HAP-1 (cell line): Measurements from ENCODE around the gene LRTM1.

ENCODE experiments used
- DNase-seq, 2 experiments: peaks; one replicate each; pipeline ENCODE4 v3.0.0-alpha.2; 2016 to 2020; ENCODE audit warnings: low spot score in 2 of 2
- H3K27me3 ChIP-seq: fragments of 250-450 bp; sonication (Bioruptor Pico); 2 replicates; pipeline ENCODE4 v1.5.1; 2020; ENCODE audit warnings: low read depth, mild to moderate bottlenecking, moderate library complexity
- H3K36me3 ChIP-seq: fragments of 250-450 bp; sonication (Bioruptor Pico); replicated peaks from 2 replicates; pipeline ENCODE4 v1.5.1; 2020; ENCODE audit warnings: mild to moderate bottlenecking
- H3K4me1 ChIP-seq: fragments of 250-450 bp; sonication (Bioruptor Pico); 2 replicates; pipeline ENCODE4 v1.5.1; 2020; ENCODE audit warnings: mild to moderate bottlenecking
- H3K4me3 ChIP-seq: fragments of 250-450 bp; sonication (Bioruptor Pico); 2 replicates; pipeline ENCODE4 v1.5.1; 2020; ENCODE audit warnings: mild to moderate bottlenecking, moderate library complexity
- H3K9me3 ChIP-seq: fragments of 250-450 bp; sonication (Bioruptor Pico); 2 replicates; pipeline ENCODE4 v1.5.1; 2020; ENCODE audit warnings: mild to moderate bottlenecking, moderate library complexity
- in situ Hi-C: fragments of 300-500 bp; cut with MboI; formaldehyde crosslinking; loops from 3 replicates; pipeline ENCODE4 v1.14.3; 2020; ENCODE audit warnings: low sequenced_read_pairs, inconsistent platforms, mixed read lengths

Gene LRTM1

DNA sequence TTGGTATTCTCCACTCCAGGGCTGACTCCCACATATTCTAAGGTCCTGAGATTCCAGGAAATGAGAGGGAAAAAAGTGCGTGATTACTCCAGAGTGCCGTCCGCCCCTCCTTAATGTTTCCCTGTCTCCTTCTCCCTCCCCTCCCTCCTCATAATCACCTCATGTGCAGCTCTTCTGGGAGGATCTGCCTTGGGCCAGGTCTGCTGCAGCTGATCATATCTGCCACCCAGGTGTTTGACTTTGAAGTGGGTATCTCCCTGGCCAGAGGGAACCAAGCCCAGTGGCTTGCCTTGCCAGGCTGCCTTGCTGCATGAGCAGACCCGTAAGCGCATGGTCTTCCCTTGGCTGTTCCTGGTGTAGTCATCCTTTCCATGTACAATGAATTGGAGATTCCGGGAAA is 28.1 kb upstream of the LRTM1 start:
- no peak for DNase-seq
- in situ Hi-C loops = no loop called here
- Histone ChIP-seq H3K27me3 (no peaks in the 10 kb centered on the region), H3K9me3 (no peaks in the 10 kb centered on the region), H3K4me1 (no peaks in the 10 kb centered on the region; the same call in none of the 2 replicates), H3K4me3 (no peak overlapping the region), H3K36me3 (no peaks in the 10 kb centered on the region)

DNA sequence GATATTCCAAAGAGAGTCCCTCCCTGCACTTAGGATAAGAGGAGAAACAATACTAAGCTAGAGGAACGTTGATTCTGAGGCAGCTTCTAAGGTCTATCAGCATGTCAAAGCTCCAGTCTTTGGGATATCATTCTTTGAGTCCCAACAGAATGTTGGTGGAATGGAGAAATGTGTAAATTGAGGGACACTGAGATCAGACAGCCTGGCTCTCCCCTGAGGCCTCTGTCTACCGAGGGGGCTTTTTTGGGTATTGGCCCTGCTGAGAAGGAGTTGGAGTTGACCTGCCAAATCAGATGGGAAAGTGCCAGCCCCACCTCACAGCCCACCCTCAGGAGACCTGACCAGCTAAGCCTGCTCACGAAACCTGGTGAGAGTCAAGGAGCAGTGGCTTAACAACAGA is 27.6 kb upstream of the LRTM1 start:
- no peak for DNase-seq
- no peaks in the 10 kb centered on the region for H3K27me3 ChIP-seq
- in situ Hi-C loops = no loop called here
- H3K9me3 ChIP-seq = no peaks in the 10 kb centered on the region
- H3K36me3 ChIP-seq = no peaks in the 10 kb centered on the region
- no peaks in the 10 kb centered on the region; the same call in none of the 2 replicates for H3K4me1 ChIP-seq
- H3K4me3 ChIP-seq = no peak overlapping the region

DNA sequence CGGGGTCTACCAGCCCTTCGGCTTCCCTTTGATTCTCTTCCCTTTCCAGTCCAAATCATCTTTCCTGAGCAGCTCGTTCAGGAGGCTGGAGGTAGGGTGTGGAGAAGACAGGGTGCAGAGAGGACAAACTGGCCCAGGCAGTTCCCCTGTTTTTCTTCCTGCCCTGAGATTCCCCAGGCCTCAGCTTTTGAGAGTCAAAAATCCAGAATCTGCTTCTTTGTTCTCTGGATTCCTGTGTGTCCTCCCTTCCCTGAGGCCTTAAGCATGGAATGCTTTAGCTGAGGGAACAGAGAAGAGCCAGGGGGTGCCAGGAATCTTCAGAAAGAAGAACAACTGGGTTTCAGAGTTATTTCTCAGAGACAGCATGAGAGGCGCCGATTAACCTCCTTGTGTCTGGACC is 26.7 kb upstream of the LRTM1 start:
- no peaks in the 10 kb centered on the region for H3K36me3 ChIP-seq
- no peaks in the 10 kb centered on the region for H3K9me3 ChIP-seq
- no peaks in the 10 kb centered on the region for H3K27me3 ChIP-seq
- no peak for DNase-seq
- no peaks in the 10 kb centered on the region; the same call in 1 of the 2 replicates for H3K4me1 ChIP-seq
- no peak overlapping the region for H3K4me3 ChIP-seq
- in situ Hi-C loops = no loop called here

DNA sequence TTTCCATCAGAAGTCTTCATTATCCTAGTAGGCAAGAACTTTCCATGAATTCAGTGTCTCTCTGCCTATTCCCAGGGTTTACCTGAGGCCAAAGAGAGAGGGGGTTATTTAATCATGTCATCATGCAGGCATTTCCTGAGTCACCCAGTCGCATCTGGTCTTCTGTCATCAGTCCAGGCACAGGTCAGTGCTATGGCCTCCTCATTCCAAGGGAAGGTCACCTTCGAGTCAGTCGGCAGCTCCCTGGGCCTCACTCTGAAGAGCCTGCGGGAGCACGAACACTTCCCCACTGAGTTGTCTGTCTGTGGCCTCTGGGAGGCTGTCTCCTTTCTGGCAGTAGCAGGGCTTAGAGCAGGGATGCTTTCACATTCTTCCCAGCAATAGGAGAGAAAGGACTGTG is 26.2 kb upstream of the LRTM1 start:
- Histone ChIP-seq H3K36me3 (no peaks in the 10 kb centered on the region), H3K4me1 (no peaks in the 10 kb centered on the region; the same call in 1 of the 2 replicates), H3K4me3 (no peak overlapping the region), H3K9me3 (no peaks in the 10 kb centered on the region), H3K27me3 (no peaks in the 10 kb centered on the region)
- in situ Hi-C loops = no loop called here
- no peak for DNase-seq

DNA sequence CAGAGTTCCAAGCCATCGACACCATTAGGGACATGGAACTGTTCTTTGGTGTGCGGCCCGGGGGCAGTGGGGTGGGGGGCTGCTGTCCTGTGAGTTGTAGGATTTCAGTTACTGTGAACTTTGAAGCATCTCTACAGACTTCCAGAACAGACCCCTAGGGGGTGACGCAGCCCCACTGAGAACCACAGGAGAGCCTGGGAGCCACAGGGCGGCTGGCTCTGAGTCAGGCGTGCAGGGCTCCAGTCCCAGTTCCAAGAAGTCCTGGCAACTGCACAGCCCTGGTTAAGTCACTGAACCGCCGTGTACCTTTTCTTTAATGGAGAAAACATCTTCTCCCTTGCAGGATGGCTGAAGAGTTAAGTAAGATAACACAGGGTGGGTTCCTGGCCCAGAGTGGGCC is 23.5 kb upstream of the LRTM1 start:
- DNase-seq = peak; percentile 13 to 69
- in situ Hi-C loops = no loop called here
- H3K4me1 ChIP-seq = no peaks in the 10 kb centered on the region; the same call in 1 of the 2 replicates

DNA sequence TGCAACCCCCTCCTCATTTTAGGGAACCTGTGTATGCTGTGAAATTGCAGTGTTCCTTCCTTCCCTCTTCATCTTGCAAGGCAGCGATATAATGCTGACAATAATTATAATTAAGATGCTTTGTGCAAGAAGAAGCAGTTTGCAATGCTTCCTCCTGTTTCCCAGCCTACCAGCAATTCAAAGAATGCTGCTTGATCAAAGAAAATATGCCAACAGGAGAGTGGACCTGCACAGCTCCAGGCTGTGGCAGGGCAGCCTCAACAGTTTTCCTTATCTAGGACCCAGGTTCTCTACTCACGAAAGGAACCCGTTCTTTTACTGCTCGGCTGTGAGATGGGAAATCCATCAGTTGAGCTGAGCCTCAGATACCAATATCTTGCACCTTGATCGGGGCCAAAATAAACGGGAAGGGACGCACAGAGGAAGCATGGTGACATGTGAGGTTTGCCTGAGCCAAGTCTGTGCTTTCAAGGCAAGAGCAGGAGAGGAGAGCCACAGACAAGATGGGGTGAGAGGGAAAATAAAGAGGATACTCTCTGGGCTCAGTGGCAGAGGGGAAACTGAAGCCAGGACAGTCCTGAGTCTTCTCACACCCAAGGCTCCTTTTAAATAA is 22.6 kb upstream of the LRTM1 start:
- H3K4me1 ChIP-seq = no peaks in the 10 kb centered on the region; the same call in 1 of the 2 replicates
- no peaks in the 10 kb centered on the region for H3K36me3 ChIP-seq
- H3K27me3 ChIP-seq = no peaks in the 10 kb centered on the region
- in situ Hi-C loops = no loop called here
- no peak for DNase-seq
- no peaks in the 10 kb centered on the region for H3K9me3 ChIP-seq
- H3K4me3 ChIP-seq = no peak overlapping the region

More for the DNA sequence above, 23.5 kb upstream of the LRTM1 start:
- H3K9me3 ChIP-seq = no peaks in the 10 kb centered on the region
- H3K4me3 ChIP-seq = no peak overlapping the region
- H3K27me3 ChIP-seq = no peaks in the 10 kb centered on the region
- no peaks in the 10 kb centered on the region for H3K36me3 ChIP-seq

DNA sequence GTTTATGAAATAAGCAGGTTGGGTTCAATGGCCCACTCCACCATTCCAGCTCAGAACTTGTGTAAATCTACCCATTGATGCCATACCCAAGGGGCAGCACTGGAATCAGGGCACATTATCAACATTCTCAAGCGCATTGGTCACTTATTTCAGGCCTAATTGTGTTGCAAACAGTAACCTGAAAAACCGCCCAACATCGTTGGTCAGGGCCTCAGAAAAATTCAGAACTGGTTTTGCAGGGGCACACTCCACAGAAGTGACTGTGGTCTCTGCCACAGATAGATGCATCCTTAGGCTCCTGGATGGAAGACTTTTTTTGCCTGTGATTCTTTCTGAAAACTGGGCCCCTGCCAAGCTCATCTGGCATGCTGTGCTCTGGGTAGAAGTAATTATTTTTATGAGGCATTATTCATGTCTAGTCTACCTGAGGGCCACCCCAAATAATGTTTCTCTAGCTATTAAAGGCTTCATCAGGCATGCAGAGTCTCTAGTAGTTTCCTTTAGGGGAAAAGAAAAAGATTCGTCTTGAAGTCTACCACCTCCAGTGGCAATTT is 21.7 kb upstream of the LRTM1 start:
- no peak overlapping the region for H3K4me3 ChIP-seq
- no peaks in the 10 kb centered on the region for H3K27me3 ChIP-seq
- DNase-seq = no peak
- H3K4me1 ChIP-seq = no peaks in the 10 kb centered on the region; the same call in 1 of the 2 replicates
- H3K36me3 ChIP-seq = no peaks in the 10 kb centered on the region
- no peaks in the 10 kb centered on the region for H3K9me3 ChIP-seq
- in situ Hi-C loops = no loop called here

DNA sequence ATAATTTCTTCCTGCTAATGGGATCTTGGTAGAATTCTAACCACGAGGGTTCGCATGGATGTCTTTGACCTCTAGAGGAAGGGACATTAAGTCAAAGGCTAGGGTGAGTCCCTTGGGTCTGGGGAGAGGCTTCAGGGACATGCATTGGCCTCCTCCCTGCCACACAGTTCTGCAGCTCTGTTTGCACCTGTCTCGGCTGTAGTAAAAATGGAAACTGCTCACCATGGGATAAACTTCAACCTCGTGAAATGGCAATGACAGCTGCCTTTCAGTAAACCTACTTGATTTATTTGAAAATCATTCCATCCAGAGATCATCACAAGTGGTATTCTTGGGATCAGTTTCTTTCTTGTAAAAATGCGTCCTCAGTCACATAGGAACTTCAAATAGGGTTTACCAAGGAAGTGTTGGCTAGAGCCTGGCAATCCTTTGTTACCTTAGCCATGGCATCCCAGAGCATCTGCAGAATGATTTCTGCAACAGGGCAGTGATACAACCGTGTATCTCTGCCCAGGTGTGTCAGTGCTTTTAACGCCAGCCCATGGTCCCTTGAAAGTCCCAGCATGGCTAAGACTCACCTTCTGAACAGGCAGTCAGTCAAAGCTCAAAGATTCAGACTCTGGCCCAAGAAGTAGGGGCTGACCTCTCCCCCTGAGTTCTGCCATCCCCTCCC is 14.0 kb upstream of the LRTM1 start:
- Histone ChIP-seq H3K9me3 (no peaks in the 10 kb centered on the region), H3K36me3 (no peaks in the 10 kb centered on the region), H3K4me3 (no peak overlapping the region), H3K4me1 (no peaks in the 10 kb centered on the region), H3K27me3 (no peaks in the 10 kb centered on the region)
- DNase-seq = no peak
- in situ Hi-C loops = no loop called here

DNA sequence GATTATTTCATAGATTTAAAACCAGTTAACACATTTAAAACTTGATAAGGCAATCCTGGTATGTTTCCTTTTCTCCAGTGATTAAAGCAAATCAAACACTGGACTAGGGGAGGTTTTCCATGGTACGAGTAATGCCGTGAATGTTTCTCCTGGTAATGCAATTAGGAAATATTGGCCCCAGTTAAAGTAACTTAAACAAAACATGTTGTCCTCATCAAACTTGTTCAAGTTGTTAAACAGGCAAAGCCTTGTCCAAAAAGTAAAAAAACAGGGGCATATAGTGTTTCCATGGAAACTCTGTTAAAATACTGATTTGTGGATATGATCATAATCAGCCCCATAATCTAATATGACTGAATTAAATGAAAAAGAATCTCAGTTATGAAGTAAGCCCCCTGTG is 13.1 kb upstream of the LRTM1 start:
- Histone ChIP-seq H3K36me3 (no peaks in the 10 kb centered on the region), H3K4me3 (no peak overlapping the region), H3K9me3 (no peaks in the 10 kb centered on the region), H3K27me3 (no peaks in the 10 kb centered on the region), H3K4me1 (no peaks in the 10 kb centered on the region)
- in situ Hi-C loops = no loop called here
- DNase-seq = no peak

DNA sequence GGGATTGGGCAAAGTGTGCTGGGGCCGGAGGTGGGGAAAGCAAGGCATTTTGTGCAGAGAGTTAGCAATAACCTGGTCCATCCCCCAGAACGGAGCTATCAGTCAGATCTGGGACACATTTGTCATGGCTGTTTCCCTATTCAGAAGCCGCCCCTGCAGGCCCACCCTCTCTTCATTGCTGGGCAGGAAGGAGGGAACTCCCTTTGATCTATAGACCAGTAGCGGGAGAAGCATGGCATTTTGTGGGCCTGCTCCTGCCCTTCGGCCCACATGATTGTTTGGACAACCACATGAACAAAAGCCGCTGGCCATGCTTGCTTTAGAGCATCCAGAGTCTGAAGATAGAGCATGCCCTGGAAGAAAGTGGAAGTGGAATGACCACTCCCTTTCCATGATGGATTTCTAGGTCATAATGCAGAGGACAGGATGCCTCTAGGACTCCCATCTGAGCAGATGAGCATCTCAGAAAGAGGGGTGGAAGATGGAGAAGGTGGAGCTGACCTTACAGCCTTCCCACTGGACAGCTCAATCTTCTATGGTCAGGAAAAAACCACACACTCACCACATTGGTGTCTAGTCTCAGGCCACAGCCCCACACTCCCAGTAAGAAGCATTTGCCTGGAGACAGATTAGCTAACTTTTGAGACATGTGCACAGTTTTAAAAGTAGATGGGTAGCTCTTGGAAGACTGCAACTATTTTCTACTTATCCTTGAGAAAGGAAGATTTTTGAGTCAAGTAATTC is 11.9 kb upstream of the LRTM1 start:
- H3K4me3 ChIP-seq = no peak overlapping the region
- H3K36me3 ChIP-seq = no peaks in the 10 kb centered on the region
- H3K4me1 ChIP-seq = no peaks in the 10 kb centered on the region
- no peak for DNase-seq
- in situ Hi-C loops = no loop called here
- no peaks in the 10 kb centered on the region for H3K9me3 ChIP-seq
- no peaks in the 10 kb centered on the region for H3K27me3 ChIP-seq

DNA sequence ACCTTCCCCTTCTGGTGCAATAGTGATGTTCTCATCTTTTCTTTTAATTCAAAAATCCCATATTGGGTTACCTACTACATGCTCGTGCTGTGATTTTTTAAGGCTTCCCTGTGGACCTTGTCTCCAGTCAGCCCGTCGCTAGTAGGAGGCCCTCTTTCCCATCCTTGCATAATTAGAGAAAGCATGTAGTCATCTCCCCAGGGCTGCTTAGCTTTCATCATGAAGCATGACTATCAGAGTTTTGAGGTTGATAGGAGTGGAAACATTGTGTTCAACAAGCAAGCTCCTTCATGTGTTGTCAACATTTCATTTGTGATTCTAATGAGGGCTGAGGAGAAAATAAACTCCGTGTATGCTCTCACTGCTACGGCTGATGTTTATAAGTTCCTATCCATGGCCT is 8.7 kb upstream of the LRTM1 start:
- no peak for DNase-seq
- Histone ChIP-seq H3K4me1 (no peaks in the 10 kb centered on the region), H3K4me3 (no peak overlapping the region), H3K36me3 (no peaks in the 10 kb centered on the region), H3K9me3 (no peaks in the 10 kb centered on the region), H3K27me3 (no peaks in the 10 kb centered on the region)
- in situ Hi-C loops = no loop called here

DNA sequence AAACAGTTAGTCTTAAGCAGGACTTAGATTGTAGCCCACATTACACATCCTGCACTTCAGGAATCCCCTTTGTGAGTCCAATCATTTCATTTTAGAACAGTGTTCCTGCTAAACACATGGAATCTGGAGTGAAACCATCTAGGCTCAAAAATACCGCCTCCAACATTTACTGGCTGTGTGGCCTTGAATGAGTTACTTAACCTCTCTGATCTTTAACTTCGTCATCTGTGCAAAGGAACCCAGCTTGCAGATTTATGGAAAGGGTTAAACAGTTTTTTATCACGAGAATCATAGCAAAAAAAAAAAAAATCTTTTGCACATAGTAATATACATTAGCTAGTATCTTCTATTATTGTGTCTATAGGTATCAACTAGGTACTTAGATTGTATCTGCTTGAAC is 8.0 kb upstream of the LRTM1 start:
- no peaks in the 10 kb centered on the region for H3K9me3 ChIP-seq
- no peaks in the 10 kb centered on the region for H3K27me3 ChIP-seq
- H3K36me3 ChIP-seq = no peaks in the 10 kb centered on the region
- no peaks in the 10 kb centered on the region for H3K4me1 ChIP-seq
- in situ Hi-C loops = no loop called here
- no peak for DNase-seq
- no peak overlapping the region for H3K4me3 ChIP-seq

DNA sequence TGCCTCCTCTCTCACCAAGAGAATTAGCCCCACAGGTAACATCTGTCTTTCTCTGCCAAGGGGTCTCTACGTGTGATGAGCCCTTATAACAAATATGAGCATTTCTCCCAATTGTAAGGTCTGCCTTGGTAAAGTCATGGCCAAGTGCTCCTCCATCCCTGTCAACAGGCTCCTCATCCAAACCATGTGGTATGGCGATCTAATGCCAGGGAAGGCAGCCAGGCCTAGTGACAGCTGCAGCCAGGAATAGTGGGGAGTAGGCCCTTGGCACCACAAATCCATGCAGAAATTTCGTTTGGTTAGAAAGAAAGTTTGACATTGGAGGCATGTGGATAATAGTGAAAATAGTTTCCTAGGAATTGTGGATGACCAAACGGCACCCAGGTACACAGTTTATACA is 4.7 kb upstream of the LRTM1 start:
- H3K9me3 ChIP-seq = no peaks in the 10 kb centered on the region
- DNase-seq = no peak
- H3K36me3 ChIP-seq = no peaks in the 10 kb centered on the region
- H3K4me1 ChIP-seq = no peaks in the 10 kb centered on the region
- H3K27me3 ChIP-seq = no peaks in the 10 kb centered on the region
- no peak overlapping the region for H3K4me3 ChIP-seq
- in situ Hi-C loops = no loop called here

DNA sequence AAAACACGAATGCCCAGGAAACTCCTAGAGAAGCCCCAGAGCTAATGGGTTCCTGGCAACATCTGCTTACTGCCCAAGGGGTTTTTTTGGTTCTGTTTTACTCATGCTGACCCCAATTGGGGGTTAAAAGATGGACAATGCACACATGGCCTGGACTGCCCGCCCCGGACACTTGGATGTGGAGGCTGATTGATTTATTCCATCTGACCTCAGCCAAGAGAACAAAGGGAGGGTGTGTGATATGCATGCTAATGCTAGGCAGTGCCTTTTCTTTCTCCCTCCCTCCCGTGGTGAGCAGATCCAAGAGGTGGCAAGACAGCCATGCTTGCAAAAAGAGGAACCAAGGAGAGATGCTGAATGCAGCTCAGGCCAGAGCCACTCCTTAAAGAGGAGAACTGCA is 3.3 kb upstream of the LRTM1 start:
- H3K4me1 ChIP-seq = no peaks in the 10 kb centered on the region
- in situ Hi-C loops = no loop called here
- H3K36me3 ChIP-seq = no peaks in the 10 kb centered on the region
- H3K9me3 ChIP-seq = no peaks in the 10 kb centered on the region
- H3K4me3 ChIP-seq = no peak overlapping the region
- no peak for DNase-seq
- no peaks in the 10 kb centered on the region for H3K27me3 ChIP-seq
